Stimulated activated CD8-positive, alpha-beta memory T cell treated with anti-CD3 and anti-CD28 coated beads, Interleukin-2, amount 100 ng/mL, for 48 hours (primary cell): ENCODE results near the gene AFG1L.
A peak's percentile ranks its signal among the peaks of the same experiment; 100 is the strongest.
"Not testable (repeated sequence)": the region's sequence is repeated elsewhere in the genome, so short reads cannot be mapped to it uniquely, and the experiment has no call there.

ENCODE experiments used
- DNase-seq, 2 donors: peaks; one replicate each; pipeline ENCODE4 v3.0.0-alpha.2; 2020; ENCODE audit warnings: low read depth in 2 of 2

The AFG1L gene

DNA sequence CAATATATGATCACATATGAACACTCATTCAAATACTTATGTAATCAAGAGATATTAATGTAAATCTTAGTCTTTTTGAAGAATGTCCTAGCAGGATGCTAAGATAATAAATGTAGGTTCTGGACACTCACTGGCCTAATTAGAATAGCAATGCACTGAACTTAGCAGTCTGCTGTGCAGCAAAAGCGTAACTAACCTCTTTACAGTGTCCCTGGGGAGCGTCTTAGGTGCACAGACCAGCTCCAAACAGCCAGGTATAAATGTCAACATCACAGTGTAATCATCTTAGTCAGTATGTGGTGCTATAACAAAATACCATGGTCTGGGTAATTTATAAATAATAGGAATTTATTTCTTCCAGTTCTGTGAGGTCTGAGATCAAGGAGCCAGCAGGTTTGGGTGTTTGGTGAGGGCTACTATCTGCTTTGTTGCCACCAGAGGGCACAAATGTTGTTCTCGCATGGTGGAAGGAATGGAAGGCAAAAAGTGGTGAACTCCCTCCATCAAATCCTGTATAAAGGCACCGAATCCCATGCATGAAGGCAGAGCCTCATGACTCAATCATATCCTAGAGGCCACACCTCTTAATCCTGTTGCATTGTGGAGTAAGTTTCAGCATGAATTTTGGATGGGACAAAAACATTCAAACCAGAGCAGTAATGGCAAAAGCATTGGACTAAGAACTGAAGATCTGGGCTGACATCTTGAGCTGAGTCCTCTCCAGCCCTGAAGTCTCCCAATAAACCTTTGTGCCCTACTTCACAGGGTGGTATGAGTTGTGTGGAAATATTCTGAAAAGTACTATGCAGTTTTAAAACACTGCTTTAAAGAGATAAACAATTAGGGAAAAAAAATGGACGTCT lies 224.1 kb downstream of the AFG1L start:
- no peak for DNase-seq

DNA sequence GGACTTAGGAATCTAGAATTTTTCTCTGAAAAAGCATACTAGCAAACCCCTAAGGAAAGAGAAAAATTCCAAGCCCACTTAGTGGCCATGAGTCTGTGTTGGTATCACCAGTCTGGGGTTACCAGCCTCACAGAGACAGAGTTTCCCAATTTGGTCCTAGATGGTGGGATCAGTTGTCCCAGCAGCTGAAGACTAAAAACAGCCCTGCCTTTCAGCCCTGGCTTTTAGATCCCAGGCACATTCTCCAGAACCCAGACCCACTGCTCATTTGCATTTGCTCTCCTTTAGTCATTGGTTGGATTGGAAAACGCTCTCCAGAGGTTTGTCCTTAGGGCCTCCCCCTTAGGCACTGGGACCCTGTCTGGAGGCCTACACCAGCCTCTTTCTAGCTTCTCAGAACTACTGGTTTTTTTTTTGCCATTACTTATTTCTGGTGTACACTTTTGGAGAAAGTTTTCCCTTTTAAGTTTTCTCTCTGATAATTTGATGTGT lies 226.8 kb downstream of the AFG1L start:
- no peak for DNase-seq

DNA sequence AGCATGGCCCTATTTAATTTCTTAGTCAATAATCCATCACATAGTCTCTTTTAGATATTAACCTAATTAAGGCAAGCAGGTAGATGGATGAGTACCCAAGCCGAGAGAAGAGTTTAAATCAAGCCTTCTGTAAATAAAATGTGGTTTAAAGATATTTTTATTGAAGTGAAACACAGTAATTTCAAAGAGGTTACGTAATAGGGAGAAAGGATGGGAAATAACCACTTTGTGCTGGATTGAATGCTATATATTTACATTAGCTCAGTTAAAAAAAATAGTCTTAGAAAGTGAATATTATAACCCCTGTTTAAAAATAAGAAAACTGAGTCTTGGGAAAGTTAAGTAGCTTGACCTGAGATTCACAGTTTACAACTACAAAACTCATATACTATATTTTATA lies 228.8 kb downstream of the AFG1L start:
- no peak for DNase-seq

DNA sequence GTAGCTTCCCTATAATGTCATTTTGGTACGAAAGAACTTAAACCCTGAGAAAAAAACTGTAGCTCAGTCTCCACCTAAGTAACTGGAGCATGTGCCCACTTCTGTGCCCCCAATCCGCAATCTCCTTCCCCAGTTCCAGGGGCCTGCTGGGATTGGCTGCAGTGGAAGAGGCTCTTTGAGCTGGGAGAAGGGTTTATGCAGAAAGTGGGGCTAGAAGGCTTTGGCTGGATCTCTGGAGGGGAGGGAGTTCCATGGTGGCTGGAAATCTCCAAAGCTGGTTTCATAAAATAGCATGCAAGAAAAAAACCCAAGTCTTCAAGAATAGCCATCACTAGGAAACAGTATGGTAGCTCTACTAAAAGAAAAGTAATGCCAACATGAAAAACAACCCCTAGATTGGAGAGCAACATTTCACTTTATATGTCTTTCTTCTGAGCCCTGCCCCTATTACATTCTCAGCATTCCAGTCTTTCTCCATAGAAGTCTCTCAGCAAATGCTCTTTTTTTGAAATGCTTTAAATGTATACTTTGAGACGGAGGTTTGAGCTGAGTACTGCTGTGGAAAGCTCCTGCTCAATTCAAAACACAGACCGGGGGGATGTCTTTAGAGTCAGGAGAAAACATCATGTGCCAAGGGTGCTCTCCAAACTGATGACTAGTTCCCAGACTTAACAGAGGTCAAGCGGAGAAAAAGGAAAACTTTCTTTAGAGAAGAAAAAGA lies 229.8 kb downstream of the AFG1L start:
- no peak for DNase-seq

DNA sequence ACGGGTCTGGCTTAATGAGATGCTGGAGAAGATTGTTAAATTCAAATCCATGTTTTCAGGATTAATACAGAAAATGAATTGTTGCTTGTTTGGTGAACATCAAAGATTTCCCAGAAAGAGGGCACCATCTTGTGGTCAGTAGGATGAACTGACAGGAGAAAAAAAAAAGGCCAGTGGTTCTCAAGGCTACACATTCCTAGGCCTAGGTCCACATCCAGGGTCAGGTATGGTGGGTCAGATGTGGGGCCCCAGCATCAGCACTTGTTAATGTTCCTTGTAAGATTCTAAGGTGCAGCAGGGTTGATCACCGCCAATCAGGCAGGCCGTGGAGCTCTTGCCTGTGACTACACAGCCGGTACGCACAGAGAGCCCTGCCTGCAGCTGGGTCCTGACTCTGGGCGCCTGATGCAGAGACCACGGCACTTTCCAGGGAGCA lies 231.9 kb downstream of the AFG1L start:
- DNase-seq: no peak

DNA sequence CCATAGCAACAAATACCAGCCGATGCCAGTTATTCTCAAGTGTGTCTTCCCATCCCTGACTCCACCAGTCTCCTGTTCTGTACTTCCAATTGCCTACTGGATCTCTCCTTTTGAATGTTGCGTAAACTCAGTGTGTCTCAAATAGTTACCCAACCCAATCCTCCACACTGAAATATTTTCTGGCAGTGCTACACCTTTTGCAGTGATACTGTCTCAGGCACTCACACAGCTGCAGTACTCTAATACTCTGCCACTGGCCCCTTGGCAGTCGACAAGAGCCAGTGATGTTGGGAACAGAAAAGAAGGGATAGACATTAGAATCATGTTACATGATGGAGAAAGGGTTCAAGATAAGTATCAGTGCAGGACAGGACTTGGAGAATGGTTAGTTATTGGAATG lies 234.0 kb downstream of the AFG1L start:
- DNase-seq: no peak

DNA sequence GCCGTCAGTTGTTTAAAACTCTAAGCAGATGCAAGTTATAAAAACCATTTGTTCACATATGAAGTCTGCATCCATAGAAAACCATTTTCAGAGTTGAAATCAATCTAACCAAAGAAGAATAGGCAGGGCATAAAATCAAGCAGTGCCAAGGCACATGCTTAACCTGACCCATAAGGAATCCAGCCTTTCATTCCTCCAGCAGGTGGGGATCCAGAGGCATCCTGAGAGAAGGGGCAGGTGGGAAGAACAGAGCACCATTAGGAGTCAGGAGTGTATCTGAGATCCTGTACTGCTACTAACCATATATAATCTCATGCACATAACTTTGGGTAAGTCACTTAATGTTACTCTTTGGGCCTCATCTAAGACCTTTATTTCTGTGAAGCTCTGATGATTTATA lies 236.5 kb downstream of the AFG1L start:
- DNase-seq: no peak

DNA sequence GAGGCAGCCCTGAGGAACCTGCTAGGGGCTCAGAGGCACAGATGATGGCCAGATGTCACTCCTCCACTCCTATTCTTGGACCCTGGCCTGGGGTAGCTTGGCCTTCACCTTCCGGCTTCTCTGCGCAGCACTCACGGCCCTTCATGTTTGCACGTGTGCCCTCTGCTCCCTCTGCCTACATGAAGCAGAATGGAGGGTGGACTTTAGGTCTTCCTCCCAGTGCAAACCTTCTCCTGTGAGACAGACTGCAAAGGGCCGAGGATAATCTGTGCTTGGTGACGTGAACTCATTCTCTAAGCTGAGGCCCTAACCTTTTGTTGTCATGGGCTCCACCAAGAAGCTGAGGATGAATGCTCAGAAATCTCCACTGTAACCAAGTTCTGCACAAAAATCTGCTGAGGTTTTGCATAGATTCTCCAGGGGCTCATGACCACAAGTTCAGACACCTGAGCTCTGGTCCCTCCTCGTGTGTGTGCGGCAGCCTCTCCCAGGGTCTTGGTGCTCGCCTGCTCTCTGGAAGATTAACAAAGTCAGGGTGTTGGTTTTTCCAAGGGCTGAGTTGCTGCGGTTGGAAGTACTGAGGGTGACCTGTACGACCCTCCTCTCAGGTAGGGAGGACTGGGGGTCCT lies 240.4 kb downstream of the AFG1L start:
- no peak for DNase-seq

DNA sequence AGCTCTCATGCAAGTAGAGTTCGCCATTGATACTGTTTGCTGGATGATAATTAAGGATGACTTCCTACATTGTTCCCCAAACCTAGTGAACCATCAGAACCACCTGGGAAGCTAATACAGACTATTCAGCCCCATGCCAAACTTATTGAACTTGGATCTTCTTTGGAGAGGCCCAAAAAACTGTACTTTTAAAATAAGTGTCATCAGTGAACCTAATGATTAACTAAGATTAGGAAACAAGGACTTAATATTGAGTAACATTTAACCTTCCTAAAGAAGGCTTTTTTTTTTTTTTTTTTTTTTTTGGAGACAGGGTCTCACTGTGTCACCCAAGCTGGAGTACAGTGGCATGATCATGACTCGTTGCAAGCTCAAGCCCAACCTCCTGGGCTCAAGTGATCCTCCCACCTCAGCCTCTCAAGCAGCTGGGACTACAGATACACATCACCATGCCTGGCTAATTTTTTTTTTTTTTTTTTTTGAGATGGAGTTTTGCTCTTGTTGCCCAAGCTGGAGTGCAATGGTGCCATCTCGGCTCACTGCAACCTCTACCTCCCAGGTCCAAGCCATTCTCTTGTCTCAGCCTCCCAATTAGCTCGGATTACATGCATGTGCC lies 241.2 kb downstream of the AFG1L start:
- DNase-seq: not testable (repeated sequence)

DNA sequence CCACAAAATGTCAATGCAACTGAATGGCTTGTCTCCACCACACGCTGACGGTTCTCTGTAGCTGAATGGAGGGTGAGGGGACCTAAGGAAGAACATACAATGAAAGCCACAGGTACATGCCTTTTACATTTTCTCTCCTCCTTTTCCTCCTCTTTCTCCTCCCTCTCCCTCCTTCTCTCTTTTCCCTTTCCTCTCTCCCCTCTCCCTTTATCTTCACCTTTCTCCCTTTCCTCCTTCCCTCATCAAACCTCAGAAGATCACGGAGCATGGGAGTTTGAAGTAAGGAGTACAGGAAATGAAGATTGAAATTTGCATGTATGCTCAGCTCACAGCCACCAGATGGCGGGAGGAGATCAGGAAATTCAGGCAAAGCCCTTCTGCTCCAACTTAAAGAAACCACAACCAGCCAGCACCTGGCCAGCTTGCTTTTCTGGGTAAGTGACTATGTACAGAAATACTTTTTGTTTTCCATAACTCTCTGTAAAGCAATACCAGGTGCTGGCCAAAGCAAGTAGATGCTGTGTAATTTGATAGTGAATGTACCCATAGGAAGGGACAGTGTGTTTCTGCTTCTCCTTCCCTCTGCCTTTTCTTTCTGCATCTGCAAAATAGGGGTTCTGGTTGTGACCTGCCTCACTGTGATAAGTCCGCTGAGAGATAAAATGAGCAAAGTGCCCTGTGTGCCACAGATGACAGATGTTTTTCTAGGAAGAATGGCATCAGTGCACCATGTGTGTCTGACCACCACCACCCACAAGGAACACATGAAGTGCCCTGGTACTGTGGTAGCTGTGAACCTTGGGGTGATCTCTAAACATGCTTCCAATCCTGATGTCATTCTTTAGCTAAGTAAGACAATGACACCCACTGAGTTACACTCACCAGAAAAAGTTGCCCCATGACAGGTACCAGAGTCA lies 247.2 kb downstream of the AFG1L start:
- peak; percentile 24 to 38 for DNase-seq

DNA sequence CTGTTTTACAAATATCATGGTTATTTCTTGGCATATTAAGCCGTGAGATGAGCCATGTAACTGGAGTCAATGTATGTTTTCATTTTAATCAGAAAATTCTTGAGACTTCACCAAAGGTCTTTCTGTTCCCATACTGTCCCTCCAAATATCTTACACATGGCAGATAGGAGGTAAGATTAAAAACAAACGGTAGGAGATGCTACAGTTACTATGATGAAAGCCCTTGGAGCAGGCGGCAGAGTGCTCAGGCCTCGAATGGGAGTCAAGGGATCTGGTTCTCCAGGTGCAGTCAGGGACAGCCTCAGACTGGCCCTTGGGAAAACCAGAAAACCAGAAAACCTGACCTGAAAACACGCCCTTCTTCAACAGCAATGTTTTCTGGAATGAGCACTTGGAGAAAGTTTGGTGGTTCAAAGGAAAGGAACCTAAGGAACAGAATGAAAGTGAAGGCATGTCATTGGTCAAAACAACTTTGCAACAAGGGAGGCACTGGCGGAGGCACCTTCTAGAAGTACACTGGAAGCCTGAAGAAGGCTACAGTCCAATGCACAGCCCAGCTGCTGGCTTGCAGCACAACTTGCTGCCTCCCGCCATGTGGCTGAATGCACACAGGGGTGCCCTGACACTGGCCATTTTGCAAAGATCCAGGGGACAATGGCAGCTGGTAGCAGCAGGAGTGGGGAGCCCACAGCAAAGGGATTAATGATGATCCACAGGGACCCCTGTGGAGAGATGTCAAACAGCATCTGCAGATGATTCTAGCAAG lies 248.5 kb downstream of the AFG1L start:
- DNase-seq: no peak

DNA sequence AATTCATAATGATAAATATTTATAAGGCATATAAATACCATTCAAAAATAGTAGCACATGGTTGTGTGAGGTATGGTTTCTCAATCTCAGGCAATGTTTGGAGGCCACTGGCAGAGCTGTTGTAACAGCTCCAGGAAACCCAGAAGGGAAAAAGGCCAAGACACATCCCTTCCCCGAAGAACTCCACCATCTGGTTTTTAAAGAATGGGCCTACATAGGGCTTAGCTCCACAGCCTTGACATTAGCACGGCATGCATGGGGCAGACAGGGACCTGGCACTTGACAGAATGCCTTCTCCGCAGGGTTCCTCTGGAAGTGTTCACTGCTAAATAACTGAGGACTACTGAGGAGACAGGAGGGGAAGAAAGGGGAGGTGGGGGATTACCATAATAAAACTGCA lies 249.8 kb downstream of the AFG1L start:
- DNase-seq: no peak

DNA sequence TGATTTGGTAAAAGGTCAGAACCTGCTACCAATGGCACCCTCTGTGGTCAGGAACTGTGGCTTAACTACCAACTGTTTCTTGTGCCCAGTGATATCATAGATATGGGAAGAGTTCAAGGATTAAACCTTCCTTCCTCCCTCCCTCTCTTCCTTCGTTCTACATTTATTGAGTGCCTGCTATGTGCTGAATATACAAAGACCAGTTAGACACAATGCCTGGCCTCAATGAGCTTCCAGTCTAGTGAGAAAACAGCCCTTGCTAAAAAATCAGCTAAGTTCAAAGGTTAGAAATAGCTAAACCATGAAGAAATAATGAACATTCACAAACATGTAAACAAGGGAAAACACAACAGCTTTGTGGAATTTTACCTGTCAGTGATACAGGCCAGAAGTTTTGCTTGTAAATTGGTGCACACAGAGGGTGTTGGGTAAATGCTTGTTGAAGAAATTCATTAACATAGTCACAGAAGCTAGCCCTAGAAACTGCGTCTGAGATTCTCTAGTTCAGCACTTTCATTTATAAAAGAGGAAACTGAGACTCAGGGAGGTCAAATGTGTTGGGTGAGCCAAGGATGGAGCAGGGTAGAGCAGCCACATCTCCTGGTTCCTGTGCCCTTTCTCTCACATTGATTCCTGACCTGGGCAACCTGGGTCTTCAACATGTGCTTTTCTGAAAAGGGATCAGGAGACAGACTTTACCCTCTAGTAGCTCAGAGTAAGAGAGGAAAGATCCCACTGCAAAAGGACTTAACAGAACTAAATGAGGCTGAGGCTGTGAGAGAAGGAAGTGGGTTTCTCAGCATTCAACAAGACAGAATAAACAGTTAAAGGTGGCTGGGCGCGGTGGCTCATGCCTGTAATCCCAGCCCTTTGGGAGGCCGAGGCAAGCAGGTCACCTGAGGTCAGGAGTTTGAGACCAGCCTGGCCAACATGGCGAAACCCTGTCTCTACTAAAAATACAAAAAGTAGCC lies 251.5 kb downstream of the AFG1L start:
- no peak for DNase-seq

DNA sequence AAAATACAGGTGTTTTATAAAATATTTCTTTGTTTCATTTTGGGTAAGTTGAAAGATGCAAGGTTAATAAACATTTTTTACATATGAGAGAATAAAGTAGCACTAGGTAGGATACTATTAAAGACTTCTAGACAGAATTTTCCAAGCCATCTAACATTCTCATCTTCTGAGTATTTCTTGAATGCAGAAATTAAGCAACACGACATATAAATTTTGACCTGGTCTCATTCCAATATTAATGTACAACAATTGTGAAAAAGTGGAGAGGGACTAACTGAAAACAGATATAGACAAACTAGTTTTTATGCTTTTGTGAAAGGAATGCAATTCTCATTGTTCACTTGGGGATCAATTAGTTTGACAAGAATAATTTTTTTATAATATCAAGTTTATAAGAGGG lies 254.4 kb downstream of the AFG1L start:
- no peak for DNase-seq

DNA sequence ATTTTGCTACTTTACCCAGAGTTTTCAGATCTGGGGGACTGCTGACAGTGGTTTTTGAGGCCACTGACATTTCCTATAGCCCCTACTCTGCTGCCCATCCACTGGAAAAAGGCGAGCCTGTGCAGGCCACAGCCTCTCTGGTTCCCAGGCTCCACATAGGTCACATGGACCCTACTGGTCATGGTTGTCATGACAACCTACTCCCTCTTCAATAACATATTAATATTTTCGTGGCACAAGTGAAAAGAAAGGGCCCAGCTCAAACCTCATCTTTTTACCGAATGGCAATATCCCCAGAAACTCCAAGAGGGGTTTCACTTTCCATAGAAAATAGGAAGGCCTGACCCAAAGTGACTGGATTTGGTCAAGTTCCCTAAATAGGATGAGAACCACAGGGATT lies 254.9 kb downstream of the AFG1L start:
- DNase-seq: no peak

DNA sequence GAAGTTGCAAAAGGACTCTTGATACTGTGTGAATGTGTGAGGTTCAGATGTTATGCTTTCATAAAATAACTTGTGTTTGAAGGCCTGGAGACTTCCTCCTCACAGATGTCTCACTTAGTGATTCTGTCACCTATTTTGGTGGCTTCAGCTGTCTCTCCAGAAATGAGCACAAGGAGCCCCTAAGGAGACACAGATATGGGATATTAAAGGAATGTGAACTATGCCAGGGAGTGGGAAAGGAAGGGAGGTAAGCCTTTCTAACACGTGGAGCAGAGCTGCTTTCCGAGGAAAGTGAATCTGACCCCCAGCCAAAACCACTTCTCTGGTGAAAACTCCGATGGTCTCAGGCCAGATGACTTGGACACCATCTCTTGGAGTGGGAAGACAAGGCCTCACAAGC lies 255.4 kb downstream of the AFG1L start:
- no peak for DNase-seq

DNA sequence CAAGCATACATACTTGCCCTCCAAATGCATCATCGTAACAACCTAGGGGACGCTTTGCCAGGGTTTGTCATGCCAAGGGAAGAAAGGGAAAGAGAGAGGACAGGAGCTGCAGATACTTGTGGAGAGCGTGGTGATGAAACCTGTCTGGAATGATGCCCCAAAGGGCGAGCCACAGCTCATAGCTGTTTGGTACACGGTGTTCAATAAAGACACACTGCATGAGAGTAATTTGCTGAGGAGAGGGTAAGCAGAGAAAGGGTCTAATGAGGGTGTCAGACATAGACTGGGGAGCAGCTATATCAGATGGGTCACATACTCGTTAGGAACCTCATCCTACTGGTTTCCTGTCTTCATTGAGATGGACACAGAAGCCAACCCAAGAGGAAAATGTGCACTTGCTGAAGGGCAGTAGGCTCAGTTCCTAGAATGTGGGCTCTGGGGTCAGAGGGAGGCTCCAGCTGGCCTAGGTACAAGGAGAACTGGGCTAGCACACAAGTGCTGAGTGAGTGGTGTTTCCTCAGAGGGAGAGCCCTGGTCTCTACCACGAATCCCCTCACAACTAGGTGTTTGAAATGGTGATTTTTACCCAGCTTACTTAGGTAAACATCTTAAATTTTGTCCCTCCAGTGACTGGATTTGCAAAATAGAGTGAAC lies 260.7 kb downstream of the AFG1L start:
- no peak for DNase-seq

DNA sequence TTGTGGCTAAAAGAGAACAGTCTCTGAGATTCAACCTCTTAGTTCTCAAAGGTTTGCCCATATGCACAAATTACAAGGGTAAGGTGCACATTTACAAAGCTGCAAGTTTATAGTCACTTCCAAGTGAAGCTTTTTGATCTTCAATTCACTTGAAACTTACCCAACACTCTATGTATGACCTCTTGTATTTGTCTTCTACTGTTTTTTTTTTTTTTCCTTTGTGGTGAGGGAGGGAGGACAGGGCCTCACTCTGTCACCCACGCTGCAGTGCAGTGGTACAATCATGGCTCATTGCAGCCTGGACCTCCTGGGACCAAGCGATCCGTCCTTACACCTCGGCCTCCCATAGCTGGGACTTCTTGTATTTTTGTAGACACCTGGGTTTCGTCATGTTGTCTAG lies 261.4 kb downstream of the AFG1L start:
- DNase-seq: no peak
